GM12878 (cell line): ENCODE data around the gene SUMF1. TPM values are rescaled to one million over a fixed set of nuclear protein-coding genes. Genes with fewer than 3 reads are reported as not detected.

ENCODE experiments used
- ATAC-seq: fragments of 200-7000 bp; cut with Tn5 transposase; 3 replicates; pipeline ENCODE4 v1.9.1; 2020; ENCODE audit warnings: mild to moderate bottlenecking, moderate library complexity
- BruUV-seq: library from RNA; stranded (reverse); fragments of 400-500 nt; replicated peaks from 2 replicates; lab custom pipeline; 2021; lab: Mats Ljungman, UMichigan
- CTCF ChIA-PET: fragments of 300-600 bp; sonication (Branson Sonifier 250); formaldehyde crosslinking; extraction: SDS; loops from one replicate; lab custom pipeline; 2021; ENCODE audit warnings: inconsistent platforms; lab: Yijun Ruan, JAX
- POLR2A ChIA-PET: fragments of 350-600 bp; formaldehyde crosslinking; extraction: SDS; loops from one replicate; lab custom pipeline; 2021; ENCODE audit warnings: inconsistent platforms; lab: Charles Lee
- RAD21 ChIA-PET: fragments of 300-600 bp; sonication (Branson Sonifier 250); formaldehyde crosslinking; loops from one replicate; lab custom pipeline; 2023; ENCODE audit warnings: antibody characterized with exemption; ENCODE audit not compliant: unreplicated experiment; lab: Charles Lee
- SMC1A ChIA-PET: fragments of 300-600 bp; sonication (Branson Sonifier 250); formaldehyde crosslinking; loops from one replicate; lab custom pipeline; 2023; ENCODE audit not compliant: unreplicated experiment, uncharacterized antibody; lab: Charles Lee
- DNase-seq: peaks from one replicate; pipeline ENCODE4 v3.0.0-alpha.2; 2011; ENCODE audit warnings: low read depth, low spot score
- FAIRE-seq: peaks from 3 replicates; lab custom pipeline; 2011; peaks lifted over from hg19 to GRCh38; lab: Jason Lieb, UNC
- H2AFZ ChIP-seq: 2 replicates; pipeline ENCODE4 v1.6.0; 2011; ENCODE audit warnings: low read depth, low read length, control low read depth; ENCODE audit not compliant: control insufficient read depth
- H3K27ac ChIP-seq: 2 replicates; pipeline ENCODE4 v1.5.1; 2011; ENCODE audit warnings: control low read depth; ENCODE audit not compliant: control insufficient read depth, insufficient read depth
- H3K27me3 ChIP-seq, 2 experiments: replicated peaks in 1 of 2; 2 replicates each; pipeline versions ENCODE4 v1.6.0 to v1.6.1; 2011; ENCODE audit warnings: low read length in 1 of 2; ENCODE audit not compliant: control insufficient read depth in 2 of 2, insufficient read depth in 2 of 2
- H3K36me3 ChIP-seq, 2 experiments: 2 replicates each; pipeline ENCODE4 v1.5.1; 2011; ENCODE audit warnings: low read length in 1 of 2; ENCODE audit not compliant: control insufficient read depth in 2 of 2, insufficient read depth in 2 of 2
- H3K4me1 ChIP-seq: 2 replicates; pipeline ENCODE4 v1.6.1; 2011; ENCODE audit warnings: mild to moderate bottlenecking, low read length, moderate library complexity, mixed read lengths; ENCODE audit not compliant: control insufficient read depth, insufficient read depth
- H3K4me2 ChIP-seq: 2 replicates; pipeline ENCODE4 v1.6.0; 2011; ENCODE audit warnings: control low read depth; ENCODE audit not compliant: control insufficient read depth, insufficient read depth
- H3K4me3 ChIP-seq: fragments of 200-600 bp; sonication (generic); 2 replicates; pipeline ENCODE4 v1.5.1; 2016
- H3K79me2 ChIP-seq: 2 replicates; pipeline ENCODE4 v1.6.0; 2011; ENCODE audit warnings: low read length; ENCODE audit not compliant: control insufficient read depth, insufficient read depth
- H3K9ac ChIP-seq: 2 replicates; pipeline ENCODE4 v1.8.0; 2011; ENCODE audit warnings: low read length, control low read depth, mixed read lengths; ENCODE audit not compliant: control insufficient read depth, insufficient read depth
- H3K9me3 ChIP-seq: replicated peaks from 3 replicates; pipeline ENCODE4 v1.5.1; 2011; ENCODE audit warnings: mild to moderate bottlenecking, low read length; ENCODE audit not compliant: control insufficient read depth, insufficient read depth
- H4K20me1 ChIP-seq: 2 replicates; pipeline ENCODE4 v1.6.0; 2011; ENCODE audit not compliant: control insufficient read depth, insufficient read depth
- CHD4 ChIP-seq: fragments of 200-600 bp; sonication (generic); IDR thresholded peaks from 2 replicates; pipeline ENCODE4 v1.6.1; 2016; ENCODE audit warnings: mild to moderate bottlenecking
- IKZF1 ChIP-seq: fragments of 450-650 bp; conservative IDR thresholded peaks from 2 replicates; pipeline ENCODE4 v1.6.1; 2017; ENCODE audit warnings: antibody characterized with exemption, mild to moderate bottlenecking
- IKZF2 ChIP-seq, 2 experiments: fragments of 450-650 bp; IDR thresholded peaks; 2 replicates each; pipeline ENCODE4 v1.6.1; 2017; ENCODE audit warnings: mild to moderate bottlenecking in 2 of 2, moderate library complexity in 2 of 2
- IRF4 ChIP-seq: IDR thresholded peaks from 2 replicates; pipeline ENCODE4 v1.6.1; 2011; ENCODE audit warnings: low read depth, low read length
- KDM1A ChIP-seq: fragments of 200-600 bp; sonication (generic); IDR thresholded peaks from 2 replicates; pipeline ENCODE4 v1.6.1; 2016; ENCODE audit warnings: borderline replicate concordance
- NFYB ChIP-seq: IDR thresholded peaks from 2 replicates; pipeline ENCODE4 v1.6.1; 2011; ENCODE audit warnings: low read depth, mild to moderate bottlenecking, low read length, improper control_type of control experiment, moderate library complexity; ENCODE audit not compliant: insufficient read depth
- NR2F1 ChIP-seq: fragments of 450-650 bp; conservative IDR thresholded peaks from 2 replicates; pipeline ENCODE4 v1.6.1; 2017; ENCODE audit warnings: mild to moderate bottlenecking
- POLR2AphosphoS2 ChIP-seq: IDR thresholded peaks from 2 replicates; pipeline ENCODE4 v1.6.1; 2011; ENCODE audit warnings: low read depth, mild to moderate bottlenecking, low read length, improper control_type of control experiment, moderate library complexity
- RAD51 ChIP-seq: fragments of 450-650 bp; IDR thresholded peaks from 2 replicates; pipeline ENCODE4 v1.6.1; 2016; ENCODE audit warnings: moderate library complexity, mild to moderate bottlenecking, inconsistent platforms
- RCOR1 ChIP-seq: conservative IDR thresholded peaks from 2 replicates; pipeline ENCODE4 v1.6.1; 2012; ENCODE audit warnings: low read depth, low read length, improper control_type of control experiment
- RELA ChIP-seq: fragments of 450-650 bp; IDR thresholded peaks from 2 replicates; pipeline ENCODE4 v1.8.0; 2014; ENCODE audit warnings: borderline replicate concordance; ENCODE audit not compliant: partially characterized antibody
- SPI1 ChIP-seq: IDR thresholded peaks from 2 replicates; pipeline ENCODE4 v1.6.1; 2011; ENCODE audit warnings: low read depth, mild to moderate bottlenecking, low read length, moderate library complexity, borderline replicate concordance; ENCODE audit not compliant: insufficient read depth
- SREBF2 ChIP-seq: IDR thresholded peaks from 2 replicates; pipeline ENCODE4 v1.6.1; 2012; ENCODE audit warnings: mild to moderate bottlenecking, low read length
- TARDBP ChIP-seq: IDR thresholded peaks from 2 replicates; pipeline ENCODE4 v1.6.1; 2016; ENCODE audit warnings: borderline replicate concordance
- ZBED1 ChIP-seq: IDR thresholded peaks from 2 replicates; pipeline ENCODE4 v1.6.1; 2016; ENCODE audit warnings: borderline replicate concordance
- ZSCAN29 ChIP-seq: fragments of 450-650 bp; IDR thresholded peaks from 2 replicates; pipeline ENCODE4 v1.6.1; 2017; ENCODE audit warnings: mild to moderate bottlenecking, moderate library complexity
- in situ Hi-C: fragments of 300-500 bp; cut with MboI; formaldehyde crosslinking; loops from 9 replicates; pipeline ENCODE4 v1.14.3; 2018; ENCODE audit warnings: mixed read lengths
- intact Hi-C: fragments of 100-400 bp; cut with micrococcal nuclease; formaldehyde crosslinking; loops from one replicate; pipeline ENCODE4 v1.14.2; 2022; ENCODE audit not compliant: unreplicated experiment
- polyA plus RNA-seq, 11 experiments: library from polyadenylated mRNA; depleted of rRNA in 4 of 11; unstranded in 6 of 11; stranded (reverse) in 5 of 11; fragments of >200 nt; fragmentation: Nextera tagmentation in 4 of 11; fragmentation: Illumina TruSeq in 1 of 11; extraction: Ambion mirVana in 4 of 11; extraction: Trizol in 1 of 11; gene quantifications; 1 replicate in 1 of 11; 2 replicates in 10 of 11; pipeline versions ENCODE4 v1.2.1 to v1.2.3, GENCODE V29; 2011 to 2016; ENCODE audit warnings: inconsistent platforms in 2 of 11, missing spikeins in 2 of 11, low read depth in 1 of 11
- total RNA-seq, 4 experiments: library from RNA; depleted of rRNA in 3 of 4; stranded (reverse); fragments of >200 nt in 3 of 4; fragmentation: Illumina TruSeq in 1 of 4; extraction: Trizol in 1 of 4; gene quantifications; 2 replicates each; pipeline versions ENCODE4 v1.2.1 to v1.2.3, GENCODE V29; 2013 to 2021
- TF ChIP-seq, protein P1 (sequence below): IDR thresholded peaks from 2 replicates; pipeline ENCODE4 v1.6.1; 2011; ENCODE audit warnings: low read depth, low read length, improper control_type of control experiment, borderline replicate concordance
- TF ChIP-seq, protein P2 (sequence below): IDR thresholded peaks from 2 replicates; pipeline ENCODE4 v1.6.1; 2012; ENCODE audit warnings: low read depth, low read length, improper control_type of control experiment
- TF ChIP-seq, protein P3 (sequence below): fragments of 450-650 bp; IDR thresholded peaks from 2 replicates; pipeline ENCODE4 v1.6.1; 2014; ENCODE audit warnings: mild to moderate bottlenecking
- TF ChIP-seq, protein P4 (sequence below): fragments of 450-650 bp; IDR thresholded peaks from 2 replicates; pipeline ENCODE4 v1.6.1; 2017; ENCODE audit warnings: mild to moderate bottlenecking

The SUMF1 gene
- total and polyA plus RNA-seq, 10 of the 15 experiments (the other 5 are each of a cell fraction or from before 2014, with no cell fraction given), result 3.2 to 14.3 (median 8.5) TPM

DNA sequence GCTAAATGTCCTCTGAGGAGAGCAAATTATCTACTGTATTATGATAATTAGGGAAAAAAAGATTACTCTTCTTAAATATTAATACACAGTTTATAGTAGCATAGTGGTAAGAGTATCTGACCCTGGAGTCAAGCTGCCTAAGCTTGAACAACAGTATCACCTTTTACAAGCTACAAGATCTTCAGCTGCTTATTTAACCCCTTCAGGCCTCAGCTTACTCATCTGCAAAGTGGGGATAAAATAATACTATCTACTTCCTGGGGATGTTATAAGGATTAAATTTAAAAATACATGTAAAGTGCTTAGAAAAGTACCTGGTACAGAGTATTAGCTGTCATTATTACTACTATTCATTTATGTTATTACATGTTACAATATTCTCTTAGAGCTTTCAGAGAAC is 42.0 kb downstream of the SUMF1 start:
- intact Hi-C loops, result loop anchor here (5.0 kb wide), 2 partner anchors 67 to 82 kb away; partner anchors contain the start of gene ITPR1
- TF ChIP-seq IRF4, result no peak
- no peak for TF ChIP-seq RELA
- no peak for TF ChIP-seq KDM1A
- TF ChIP-seq TARDBP, result no peak
- TF ChIP-seq RCOR1, result no peak
- TF ChIP-seq, protein P1, sequence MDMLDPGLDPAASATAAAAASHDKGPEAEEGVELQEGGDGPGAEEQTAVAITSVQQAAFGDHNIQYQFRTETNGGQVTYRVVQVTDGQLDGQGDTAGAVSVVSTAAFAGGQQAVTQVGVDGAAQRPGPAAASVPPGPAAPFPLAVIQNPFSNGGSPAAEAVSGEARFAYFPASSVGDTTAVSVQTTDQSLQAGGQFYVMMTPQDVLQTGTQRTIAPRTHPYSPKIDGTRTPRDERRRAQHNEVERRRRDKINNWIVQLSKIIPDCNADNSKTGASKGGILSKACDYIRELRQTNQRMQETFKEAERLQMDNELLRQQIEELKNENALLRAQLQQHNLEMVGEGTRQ, result no peak
- TF ChIP-seq, protein P2, sequence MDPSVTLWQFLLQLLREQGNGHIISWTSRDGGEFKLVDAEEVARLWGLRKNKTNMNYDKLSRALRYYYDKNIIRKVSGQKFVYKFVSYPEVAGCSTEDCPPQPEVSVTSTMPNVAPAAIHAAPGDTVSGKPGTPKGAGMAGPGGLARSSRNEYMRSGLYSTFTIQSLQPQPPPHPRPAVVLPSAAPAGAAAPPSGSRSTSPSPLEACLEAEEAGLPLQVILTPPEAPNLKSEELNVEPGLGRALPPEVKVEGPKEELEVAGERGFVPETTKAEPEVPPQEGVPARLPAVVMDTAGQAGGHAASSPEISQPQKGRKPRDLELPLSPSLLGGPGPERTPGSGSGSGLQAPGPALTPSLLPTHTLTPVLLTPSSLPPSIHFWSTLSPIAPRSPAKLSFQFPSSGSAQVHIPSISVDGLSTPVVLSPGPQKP, result no peak
- TF ChIP-seq SPI1, result no peak
- TF ChIP-seq NFYB, result no peak
- TF ChIP-seq, protein P3, sequence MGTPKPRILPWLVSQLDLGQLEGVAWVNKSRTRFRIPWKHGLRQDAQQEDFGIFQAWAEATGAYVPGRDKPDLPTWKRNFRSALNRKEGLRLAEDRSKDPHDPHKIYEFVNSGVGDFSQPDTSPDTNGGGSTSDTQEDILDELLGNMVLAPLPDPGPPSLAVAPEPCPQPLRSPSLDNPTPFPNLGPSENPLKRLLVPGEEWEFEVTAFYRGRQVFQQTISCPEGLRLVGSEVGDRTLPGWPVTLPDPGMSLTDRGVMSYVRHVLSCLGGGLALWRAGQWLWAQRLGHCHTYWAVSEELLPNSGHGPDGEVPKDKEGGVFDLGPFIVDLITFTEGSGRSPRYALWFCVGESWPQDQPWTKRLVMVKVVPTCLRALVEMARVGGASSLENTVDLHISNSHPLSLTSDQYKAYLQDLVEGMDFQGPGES, result no peak
- no peak for TF ChIP-seq SREBF2
- no peak for TF ChIP-seq ZSCAN29
- no peak for TF ChIP-seq IKZF1
- TF ChIP-seq POLR2AphosphoS2, result no peak
- no peak for TF ChIP-seq CHD4
- no peak for TF ChIP-seq IKZF2 (IDR thresholded peaks at IDR 0.05)
- no peak for TF ChIP-seq RAD51
- TF ChIP-seq, protein P4, sequence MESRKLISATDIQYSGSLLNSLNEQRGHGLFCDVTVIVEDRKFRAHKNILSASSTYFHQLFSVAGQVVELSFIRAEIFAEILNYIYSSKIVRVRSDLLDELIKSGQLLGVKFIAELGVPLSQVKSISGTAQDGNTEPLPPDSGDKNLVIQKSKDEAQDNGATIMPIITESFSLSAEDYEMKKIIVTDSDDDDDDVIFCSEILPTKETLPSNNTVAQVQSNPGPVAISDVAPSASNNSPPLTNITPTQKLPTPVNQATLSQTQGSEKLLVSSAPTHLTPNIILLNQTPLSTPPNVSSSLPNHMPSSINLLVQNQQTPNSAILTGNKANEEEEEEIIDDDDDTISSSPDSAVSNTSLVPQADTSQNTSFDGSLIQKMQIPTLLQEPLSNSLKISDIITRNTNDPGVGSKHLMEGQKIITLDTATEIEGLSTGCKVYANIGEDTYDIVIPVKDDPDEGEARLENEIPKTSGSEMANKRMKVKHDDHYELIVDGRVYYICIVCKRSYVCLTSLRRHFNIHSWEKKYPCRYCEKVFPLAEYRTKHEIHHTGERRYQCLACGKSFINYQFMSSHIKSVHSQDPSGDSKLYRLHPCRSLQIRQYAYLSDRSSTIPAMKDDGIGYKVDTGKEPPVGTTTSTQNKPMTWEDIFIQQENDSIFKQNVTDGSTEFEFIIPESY, result no peak
- no peak for TF ChIP-seq ZBED1
- no peak for TF ChIP-seq NR2F1

More for the DNA sequence above, 42.0 kb downstream of the SUMF1 start:
- RAD21 ChIA-PET, result interaction anchor here (1.3 to 4.4 kb wide), 3 partner anchors 15 to 68 kb away, joined by 4 to 19 read pairs (median 11); partner anchors contain the start of gene ITPR1
- in situ Hi-C loops, result no loop called here
- Histone ChIP-seq H3K9ac (no peak overlapping the region), H3K9me3 (peaks cover 1% of the 10 kb centered on the region; the same call in 2 of the 3 replicates), H4K20me1 (no peaks in the 10 kb centered on the region), H2AFZ (no peak overlapping the region), H3K4me1 (peaks cover 11% of the 10 kb centered on the region), H3K27ac (no peak overlapping the region), H3K4me3 (no peak overlapping the region), H3K4me2 (no peak overlapping the region), H3K36me3 (no peaks in the 10 kb centered on the region), H3K27me3 (no peaks in the 10 kb centered on the region), H3K79me2 (no peaks in the 10 kb centered on the region)
- BruUV-seq, result no TSS peak
- DNase-seq (no peak), FAIRE-seq (no peak), ATAC-seq (no peak)
- SMC1A ChIA-PET, result interaction anchor here (0.8 to 3.3 kb wide), 6 partner anchors 9 to 74 kb away, joined by 3 to 16 read pairs (median 5); partner anchors contain the start of gene SUMF1
- CTCF ChIA-PET, result interaction anchor here (0.8 kb wide), 1 partner anchor 42 kb away, joined by 3 read pairs; the partner anchor contains the start of gene SUMF1
- POLR2A ChIA-PET, result interaction anchor here (0.9 to 2.4 kb wide), 2 partner anchors 15 to 27 kb away, joined by 4 to 8 read pairs; no protein-coding TSS in a partner anchor
